Measurements from ENCODE around the gene REV3L. TPM values are rescaled to one million over a fixed set of nuclear protein-coding genes. Genes with fewer than 3 reads are reported as not detected.

Gene REV3L
- total and polyA plus RNA-seq, 9 of the 15 experiments (the other 6 are each of a cell fraction or from before 2014, with no cell fraction given): 5.5 to 24.4 (median 14.4) TPM

DNA sequence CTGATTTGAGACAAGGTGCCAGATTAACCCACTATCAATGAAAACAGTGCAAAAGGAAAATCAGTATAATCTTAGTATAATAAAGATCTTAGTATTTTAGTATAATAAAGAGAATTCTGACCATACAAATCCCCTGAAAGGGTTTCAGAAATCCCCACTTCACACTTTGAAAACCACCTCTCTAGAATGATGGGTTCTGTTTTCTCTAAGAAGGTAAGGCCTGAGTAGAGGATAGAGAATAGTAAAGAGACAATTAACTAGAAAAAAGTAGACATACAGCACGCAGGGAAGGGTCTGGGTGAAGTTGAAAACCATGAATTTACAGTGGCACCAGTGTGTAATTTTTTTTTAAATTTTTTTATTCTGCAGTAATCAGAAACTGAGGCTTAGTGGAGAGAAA, 73.6 kb downstream of the REV3L start:
- Histone ChIP-seq H3K9me1 (ENCODE audit: control insufficient read depth, insufficient read depth, low read length) (no peaks in the 10 kb centered on the region), H3K9me3 (replicated peaks; ENCODE audit: control insufficient read depth, insufficient read depth, low read depth, low read length) (no peaks in the 10 kb centered on the region), H2AFZ (ENCODE audit: low read depth, low read length) (no peak overlapping the region), H3K4me2 (ENCODE audit: insufficient read depth, low read length) (no peak overlapping the region), H3K27me3 (ENCODE audit: control insufficient read depth in 2 of 2, insufficient read depth in 2 of 2, low read length in 2 of 2) (no peaks in the 10 kb centered on the region), H3K9ac (ENCODE audit: insufficient read depth in 1 of 2, low read depth in 2 of 2, low read length in 2 of 2) (no peak overlapping the region), H3K4me3 (no peak overlapping the region), H4K20me1 (replicated peaks; ENCODE audit: control insufficient read depth, insufficient read depth, low read length) (no peaks in the 10 kb centered on the region), H3K27ac (ENCODE audit: extremely low read depth, low read depth, low read length) (no peak overlapping the region), H3K4me1 (replicated peaks in 1 of 2; ENCODE audit: control insufficient read depth in 2 of 2, insufficient read depth in 2 of 2, low read length in 2 of 2) (peaks cover 0 to 11% of the 10 kb centered on the region in 2 experiments; a peak in 2 of 5 replicates), H3K79me2 (ENCODE audit: control insufficient read depth, insufficient read depth, low read length) (no peaks in the 10 kb centered on the region), H3K36me3 (ENCODE audit: control insufficient read depth, insufficient read depth, low read length) (peaks cover 54% of the 10 kb centered on the region)
- no TSS peak for BruUV-seq (replicated peaks)
- FAIRE-seq (no peak), DNase-seq (ENCODE audit: extremely low read depth in 1 of 4, low spot score in 3 of 4) (no peak), ATAC-seq (no peak)
- in situ Hi-C loops (cut with MboI) (no loop called here), intact Hi-C loops (cut with micrococcal nuclease) (no loop called here)
- 100% methylated on average over 1 of the region's 1 CpG for WGBS (ENCODE audit: insufficient coverage, low coverage, missing lambda C conversion rate)
- ChIA-PET POLR2A (no interaction called here), CTCF (ENCODE audit: low intra/inter-chr PET ratio) (no interaction called here)
- TF ChIP-seq TAF9B (IDR thresholded peaks at IDR 0.05; ENCODE audit: partially characterized antibody): no peak
- TF ChIP-seq, protein P1, sequence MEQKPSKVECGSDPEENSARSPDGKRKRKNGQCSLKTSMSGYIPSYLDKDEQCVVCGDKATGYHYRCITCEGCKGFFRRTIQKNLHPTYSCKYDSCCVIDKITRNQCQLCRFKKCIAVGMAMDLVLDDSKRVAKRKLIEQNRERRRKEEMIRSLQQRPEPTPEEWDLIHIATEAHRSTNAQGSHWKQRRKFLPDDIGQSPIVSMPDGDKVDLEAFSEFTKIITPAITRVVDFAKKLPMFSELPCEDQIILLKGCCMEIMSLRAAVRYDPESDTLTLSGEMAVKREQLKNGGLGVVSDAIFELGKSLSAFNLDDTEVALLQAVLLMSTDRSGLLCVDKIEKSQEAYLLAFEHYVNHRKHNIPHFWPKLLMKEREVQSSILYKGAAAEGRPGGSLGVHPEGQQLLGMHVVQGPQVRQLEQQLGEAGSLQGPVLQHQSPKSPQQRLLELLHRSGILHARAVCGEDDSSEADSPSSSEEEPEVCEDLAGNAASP (IDR thresholded peaks at IDR 0.05): no peak
- no peak for TF ChIP-seq ARHGAP35 (IDR thresholded peaks at IDR 0.05; ENCODE audit: partially characterized antibody)
- no peak for TF ChIP-seq GABPB2 (CRISPR knock-in tag; conservative IDR thresholded peaks at IDR 0.05)
- TF ChIP-seq, protein P2, sequence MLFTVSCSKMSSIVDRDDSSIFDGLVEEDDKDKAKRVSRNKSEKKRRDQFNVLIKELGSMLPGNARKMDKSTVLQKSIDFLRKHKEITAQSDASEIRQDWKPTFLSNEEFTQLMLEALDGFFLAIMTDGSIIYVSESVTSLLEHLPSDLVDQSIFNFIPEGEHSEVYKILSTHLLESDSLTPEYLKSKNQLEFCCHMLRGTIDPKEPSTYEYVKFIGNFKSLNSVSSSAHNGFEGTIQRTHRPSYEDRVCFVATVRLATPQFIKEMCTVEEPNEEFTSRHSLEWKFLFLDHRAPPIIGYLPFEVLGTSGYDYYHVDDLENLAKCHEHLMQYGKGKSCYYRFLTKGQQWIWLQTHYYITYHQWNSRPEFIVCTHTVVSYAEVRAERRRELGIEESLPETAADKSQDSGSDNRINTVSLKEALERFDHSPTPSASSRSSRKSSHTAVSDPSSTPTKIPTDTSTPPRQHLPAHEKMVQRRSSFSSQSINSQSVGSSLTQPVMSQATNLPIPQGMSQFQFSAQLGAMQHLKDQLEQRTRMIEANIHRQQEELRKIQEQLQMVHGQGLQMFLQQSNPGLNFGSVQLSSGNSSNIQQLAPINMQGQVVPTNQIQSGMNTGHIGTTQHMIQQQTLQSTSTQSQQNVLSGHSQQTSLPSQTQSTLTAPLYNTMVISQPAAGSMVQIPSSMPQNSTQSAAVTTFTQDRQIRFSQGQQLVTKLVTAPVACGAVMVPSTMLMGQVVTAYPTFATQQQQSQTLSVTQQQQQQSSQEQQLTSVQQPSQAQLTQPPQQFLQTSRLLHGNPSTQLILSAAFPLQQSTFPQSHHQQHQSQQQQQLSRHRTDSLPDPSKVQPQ (CRISPR knock-in tag; IDR thresholded peaks at IDR 0.05; ENCODE audit: borderline replicate concordance): no peak
- TF ChIP-seq ZNF316 (IDR thresholded peaks at IDR 0.05): no peak
- no peak for TF ChIP-seq TFAM (CRISPR knock-in tag; conservative IDR thresholded peaks at IDR 0.05)
- no peak for TF ChIP-seq ADNP (tag; IDR thresholded peaks at IDR 0.05)
- no peak for TF ChIP-seq FOXM1 (IDR thresholded peaks at IDR 0.05; ENCODE audit: low read depth)
- TF ChIP-seq FOXM1 (CRISPR knock-in tag; IDR thresholded peaks at IDR 0.05; ENCODE audit: low read depth): no peak
- no peak for TF ChIP-seq PCBP2 (IDR thresholded peaks at IDR 0.05; ENCODE audit: low read depth, low read length, poor library complexity, severe bottlenecking)
- TF ChIP-seq KLF10 (CRISPR knock-in tag; IDR thresholded peaks at IDR 0.05): no peak
- TF ChIP-seq PRMT5 (CRISPR knock-in tag; IDR thresholded peaks at IDR 0.05): no peak
- no peak for TF ChIP-seq HDAC3 (IDR thresholded peaks at IDR 0.05; ENCODE audit: borderline replicate concordance, partially characterized antibody)
- TF ChIP-seq, protein P3, sequence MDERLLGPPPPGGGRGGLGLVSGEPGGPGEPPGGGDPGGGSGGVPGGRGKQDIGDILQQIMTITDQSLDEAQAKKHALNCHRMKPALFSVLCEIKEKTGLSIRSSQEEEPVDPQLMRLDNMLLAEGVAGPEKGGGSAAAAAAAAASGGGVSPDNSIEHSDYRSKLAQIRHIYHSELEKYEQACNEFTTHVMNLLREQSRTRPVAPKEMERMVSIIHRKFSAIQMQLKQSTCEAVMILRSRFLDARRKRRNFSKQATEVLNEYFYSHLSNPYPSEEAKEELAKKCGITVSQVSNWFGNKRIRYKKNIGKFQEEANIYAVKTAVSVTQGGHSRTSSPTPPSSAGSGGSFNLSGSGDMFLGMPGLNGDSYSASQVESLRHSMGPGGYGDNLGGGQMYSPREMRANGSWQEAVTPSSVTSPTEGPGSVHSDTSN (CRISPR knock-in tag; IDR thresholded peaks at IDR 0.05; ENCODE audit: low read depth): no peak
- TF ChIP-seq, protein P3 (tag; conservative IDR thresholded peaks at IDR 0.05; ENCODE audit: low read depth): no peak
- TF ChIP-seq, protein P4, sequence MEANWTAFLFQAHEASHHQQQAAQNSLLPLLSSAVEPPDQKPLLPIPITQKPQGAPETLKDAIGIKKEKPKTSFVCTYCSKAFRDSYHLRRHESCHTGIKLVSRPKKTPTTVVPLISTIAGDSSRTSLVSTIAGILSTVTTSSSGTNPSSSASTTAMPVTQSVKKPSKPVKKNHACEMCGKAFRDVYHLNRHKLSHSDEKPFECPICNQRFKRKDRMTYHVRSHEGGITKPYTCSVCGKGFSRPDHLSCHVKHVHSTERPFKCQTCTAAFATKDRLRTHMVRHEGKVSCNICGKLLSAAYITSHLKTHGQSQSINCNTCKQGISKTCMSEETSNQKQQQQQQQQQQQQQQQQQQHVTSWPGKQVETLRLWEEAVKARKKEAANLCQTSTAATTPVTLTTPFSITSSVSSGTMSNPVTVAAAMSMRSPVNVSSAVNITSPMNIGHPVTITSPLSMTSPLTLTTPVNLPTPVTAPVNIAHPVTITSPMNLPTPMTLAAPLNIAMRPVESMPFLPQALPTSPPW (CRISPR knock-in tag; IDR thresholded peaks at IDR 0.05): no peak
